ENCODE results near the gene ALDH1A3. TPM values are rescaled to one million over a fixed set of nuclear protein-coding genes. Genes with fewer than 3 reads are reported as not detected.

The ALDH1A3 gene
- 62.9 TPM for total RNA-seq

- peak within 1 kb of the TSS; percentile 55 to 56 for H3K4me3 ChIP-seq
- TF ChIP-seq POLR2A (IDR thresholded peaks at IDR 0.05) (peak in 1 of 2 donors; percentile 65), POLR2AphosphoS5 (IDR thresholded peaks at IDR 0.05; ENCODE audit: insufficient read depth in 1 of 2, low read depth in 1 of 2) (peak in 1 of 2 donors; percentile 74), CTCF (IDR thresholded peaks at IDR 0.05) (no peak)
- intact Hi-C loops (cut with DNase I): no loop called here
- H3K4me1 ChIP-seq: peaks cover 7% of the 10 kb centered on the region
- H3K36me3 ChIP-seq: no peaks in the 10 kb centered on the region
- H3K27ac ChIP-seq: peak within 1 kb of the TSS; percentile 50
- DNase-seq (ENCODE audit: extremely low spot score in 2 of 2): no peak
- no peaks in the 10 kb centered on the region for H3K27me3 ChIP-seq
- no peaks in the 10 kb centered on the region for H3K9me3 ChIP-seq
Observed at GRCh38 chr15:100879464-100880138, at the start of gene ALDH1A3. Gene ALDH1A3 (plus strand): TSS chr15:100879831. CDS start chr15:100879908, 77 bp downstream.

GRCh38 chr15:100831467-100831866 is 48.2 kb upstream of the ALDH1A3 start:
- Histone ChIP-seq H3K36me3 (no peaks in the 10 kb centered on the region), H3K27ac (no peak overlapping the region), H3K27me3 (no peaks in the 10 kb centered on the region), H3K4me3 (no peak overlapping the region), H3K4me1 (no peaks in the 10 kb centered on the region), H3K9me3 (no peaks in the 10 kb centered on the region)
- intact Hi-C loops (cut with DNase I): no loop called here
- no peak for DNase-seq (ENCODE audit: extremely low spot score in 2 of 2)
- TF ChIP-seq POLR2AphosphoS5 (IDR thresholded peaks at IDR 0.05; ENCODE audit: insufficient read depth in 1 of 2, low read depth in 1 of 2) (no peak), CTCF (IDR thresholded peaks at IDR 0.05) (no peak), POLR2A (IDR thresholded peaks at IDR 0.05) (no peak)

- H3K27ac ChIP-seq: no peak overlapping the region
- intact Hi-C loops (cut with DNase I): no loop called here
- H3K36me3 ChIP-seq: no peaks in the 10 kb centered on the region
- TF ChIP-seq POLR2A (IDR thresholded peaks at IDR 0.05): no peak
- no peak for TF ChIP-seq CTCF (IDR thresholded peaks at IDR 0.05)
- TF ChIP-seq POLR2AphosphoS5 (IDR thresholded peaks at IDR 0.05; ENCODE audit: insufficient read depth in 1 of 2, low read depth in 1 of 2): no peak
- no peak for DNase-seq (ENCODE audit: extremely low spot score in 2 of 2)
- no peaks in the 10 kb centered on the region for H3K4me1 ChIP-seq
- no peaks in the 10 kb centered on the region for H3K9me3 ChIP-seq
- no peak overlapping the region for H3K4me3 ChIP-seq
- H3K27me3 ChIP-seq: no peaks in the 10 kb centered on the region
Observed at GRCh38 chr15:100832149-100832942, 47.3 kb upstream of the ALDH1A3 start.

GRCh38 chr15:100833417-100834389 is 45.9 kb upstream of the ALDH1A3 start:
- no peaks in the 10 kb centered on the region for H3K27me3 ChIP-seq
- no peak for DNase-seq (ENCODE audit: extremely low spot score in 2 of 2)
- intact Hi-C loops (cut with DNase I): no loop called here
- no peaks in the 10 kb centered on the region for H3K4me1 ChIP-seq
- TF ChIP-seq POLR2AphosphoS5 (IDR thresholded peaks at IDR 0.05; ENCODE audit: insufficient read depth in 1 of 2, low read depth in 1 of 2): no peak
- no peak for TF ChIP-seq CTCF (IDR thresholded peaks at IDR 0.05)
- TF ChIP-seq POLR2A (IDR thresholded peaks at IDR 0.05): no peak
- no peaks in the 10 kb centered on the region for H3K9me3 ChIP-seq
- no peaks in the 10 kb centered on the region for H3K36me3 ChIP-seq
- no peak overlapping the region for H3K27ac ChIP-seq
- no peak overlapping the region for H3K4me3 ChIP-seq
